H1 (cell line): ENCODE measurements around the gene DDIAS. TPM values are rescaled to one million over a fixed set of nuclear protein-coding genes. Genes with fewer than 3 reads are reported as not detected.

Source experiments
- CTCF ChIA-PET: fragments of 300-600 bp; sonication (Branson Sonifier 250); formaldehyde crosslinking; loops from one replicate; lab custom pipeline; 2021; ENCODE audit not compliant: partially characterized antibody; lab: Charles Lee
- POLR2A ChIA-PET: fragments of 300-600 bp; sonication (Branson Sonifier 250); formaldehyde crosslinking; loops from one replicate; lab custom pipeline; 2021; ENCODE audit warnings: inconsistent platforms; ENCODE audit not compliant: partially characterized antibody; lab: Charles Lee
- DNase-seq, 2 experiments: peaks; one replicate each; pipeline versions ENCODE4 v3.0.0 to v3.0.0-alpha.2; 2010 to 2022; ENCODE audit warnings: low spot score in 2 of 2, low read depth in 1 of 2, mixed read lengths in 1 of 2
- FAIRE-seq: peaks from 2 replicates; lab custom pipeline; 2011; peaks lifted over from hg19 to GRCh38; lab: Jason Lieb, UNC
- H2AFZ ChIP-seq: 2 replicates; pipeline ENCODE4 v1.8.1; 2012; ENCODE audit warnings: low read length, inconsistent platforms
- H2AK5ac ChIP-seq: 2 replicates; pipeline ENCODE4 v1.6.1; 2013; ENCODE audit warnings: low read depth, low read length
- H2BK120ac ChIP-seq: replicated peaks from 2 replicates; pipeline ENCODE3; 2013; ENCODE audit warnings: low read depth, low read length, inconsistent platforms
- H2BK12ac ChIP-seq: 2 replicates; pipeline ENCODE4 v1.6.1; 2013; ENCODE audit warnings: low read depth, low read length
- H2BK15ac ChIP-seq: 2 replicates; pipeline ENCODE4 v1.6.1; 2013; ENCODE audit warnings: low read length
- H2BK20ac ChIP-seq: 2 replicates; pipeline ENCODE4 v1.6.1; 2013; ENCODE audit warnings: low read length
- H2BK5ac ChIP-seq: 2 replicates; pipeline ENCODE4 v1.6.1; 2013; ENCODE audit warnings: low read depth, low read length
- H3K14ac ChIP-seq: 2 replicates; pipeline ENCODE4 v1.6.1; 2013; ENCODE audit warnings: inconsistent platforms; ENCODE audit not compliant: insufficient read length
- H3K18ac ChIP-seq: 2 replicates; pipeline ENCODE4 v1.6.1; 2013; ENCODE audit warnings: low read length; ENCODE audit errors: extremely low read depth
- H3K23ac ChIP-seq: 2 replicates; pipeline ENCODE4 v1.6.1; 2013; ENCODE audit warnings: inconsistent platforms; ENCODE audit not compliant: insufficient read length
- H3K23me2 ChIP-seq: 2 replicates; pipeline ENCODE4 v1.6.1; 2013; ENCODE audit warnings: low read depth, low read length
- H3K27ac ChIP-seq: 2 replicates; pipeline ENCODE4 v1.6.1; 2011; ENCODE audit warnings: low read depth, low read length, inconsistent platforms
- H3K27me3 ChIP-seq, 4 experiments: replicated peaks in 1 of 4; 1 replicate in 1 of 4; 2 replicates in 3 of 4; pipeline versions ENCODE4 v1.6.1 to v1.8.1; 2011 to 2013; ENCODE audit warnings: low read length in 3 of 4, mild to moderate bottlenecking in 3 of 4, inconsistent platforms in 2 of 4, mixed read lengths in 2 of 4, moderate library complexity in 1 of 4; ENCODE audit not compliant: control insufficient read depth in 3 of 4, insufficient read depth in 3 of 4; ENCODE audit errors: extremely low read depth in 1 of 4
- H3K36me3 ChIP-seq, 4 experiments: 2 replicates each; pipeline versions ENCODE4 v1.6.1 to v1.8.1; 2011 to 2013; ENCODE audit warnings: mild to moderate bottlenecking in 4 of 4, low read length in 3 of 4, moderate library complexity in 2 of 4, control low read depth in 1 of 4, inconsistent platforms in 1 of 4; ENCODE audit not compliant: insufficient read depth in 4 of 4, control insufficient read depth in 2 of 4
- H3K4ac ChIP-seq: replicated peaks from 2 replicates; pipeline ENCODE3; 2013; ENCODE audit warnings: low read length, low read depth, mixed read lengths, inconsistent platforms; ENCODE audit not compliant: insufficient read length
- H3K4me1 ChIP-seq, 4 experiments: replicated peaks in 1 of 4; 1 replicate in 1 of 4; 2 replicates in 3 of 4; pipeline versions ENCODE4 v1.6.1 to v1.8.1; 2011 to 2013; ENCODE audit warnings: low read length in 3 of 4, inconsistent platforms in 2 of 4, mixed read lengths in 1 of 4; ENCODE audit not compliant: insufficient read depth in 4 of 4, control insufficient read depth in 3 of 4
- H3K4me2 ChIP-seq, 2 experiments: 2 replicates each; pipeline versions ENCODE4 v1.6.1 to v1.8.1; 2011 to 2013; ENCODE audit warnings: low read depth in 2 of 2, low read length in 2 of 2, control low read depth in 1 of 2, inconsistent platforms in 1 of 2, mild to moderate bottlenecking in 1 of 2; ENCODE audit not compliant: insufficient read depth in 1 of 2
- H3K4me3 ChIP-seq, 4 experiments: fragments of 200-600, 300-600 bp in 1 of 4; sonication (generic), shearing (Covaris generic), sonication (Bioruptor Twin) in 1 of 4; 2 replicates each; pipeline versions ENCODE4 v1.5.1 to v1.8.1; 2011 to 2016; ENCODE audit warnings: low read length in 4 of 4, low read depth in 3 of 4, control low read depth in 2 of 4, inconsistent platforms in 2 of 4, mild to moderate bottlenecking in 2 of 4, mixed read lengths in 1 of 4, moderate library complexity in 1 of 4; ENCODE audit not compliant: insufficient read depth in 2 of 4; ENCODE audit errors: extremely low read depth in 1 of 4
- H3K56ac ChIP-seq: replicated peaks from 2 replicates; pipeline ENCODE3; 2013; ENCODE audit warnings: low read depth, mild to moderate bottlenecking, mixed read lengths, low read length, inconsistent platforms; ENCODE audit not compliant: insufficient read length
- H3K79me1 ChIP-seq: 2 replicates; pipeline ENCODE4 v1.6.1; 2013; ENCODE audit warnings: low read depth, low read length, control low read depth
- H3K79me2 ChIP-seq, 2 experiments: 2 replicates each; pipeline versions ENCODE4 v1.6.1 to v1.8.1; 2012 to 2013; ENCODE audit warnings: low read length in 2 of 2, mild to moderate bottlenecking in 2 of 2, inconsistent platforms in 1 of 2; ENCODE audit not compliant: insufficient read depth in 2 of 2, control insufficient read depth in 1 of 2
- H3K9ac ChIP-seq, 4 experiments: replicated peaks in 1 of 4; 1 replicate in 1 of 4; 2 replicates in 3 of 4; pipeline versions ENCODE4 v1.6.1 to v1.8.1; 2011 to 2013; ENCODE audit warnings: low read depth in 3 of 4, low read length in 3 of 4, control low read depth in 2 of 4, mild to moderate bottlenecking in 2 of 4, moderate library complexity in 2 of 4, inconsistent platforms in 1 of 4; ENCODE audit errors: extremely low read depth in 1 of 4
- H3K9me3 ChIP-seq, 2 experiments: 2 replicates each; pipeline versions ENCODE4 v1.6.1 to v1.8.1; 2012 to 2013; ENCODE audit warnings: mild to moderate bottlenecking in 2 of 2, moderate library complexity in 2 of 2, control low read depth in 1 of 2, inconsistent platforms in 1 of 2, low read depth in 1 of 2, low read length in 1 of 2, mixed read lengths in 1 of 2; ENCODE audit not compliant: insufficient read depth in 2 of 2
- H4K20me1 ChIP-seq, 2 experiments: replicated peaks in 1 of 2; 2 replicates each; pipeline versions ENCODE3 to v1.8.1; 2011 to 2013; ENCODE audit warnings: inconsistent platforms in 2 of 2, low read length in 2 of 2, mild to moderate bottlenecking in 1 of 2; ENCODE audit not compliant: insufficient read depth in 2 of 2, control insufficient read depth in 1 of 2
- H4K5ac ChIP-seq: 2 replicates; pipeline ENCODE4 v1.6.1; 2013; ENCODE audit warnings: low read length, low read depth, mixed read lengths, inconsistent platforms; ENCODE audit not compliant: insufficient read length
- H4K8ac ChIP-seq: 2 replicates; pipeline ENCODE4 v1.8.0; 2013; ENCODE audit warnings: mild to moderate bottlenecking, moderate library complexity, low read length, inconsistent platforms; ENCODE audit not compliant: insufficient read depth; ENCODE audit errors: extremely low read depth
- H4K91ac ChIP-seq: replicated peaks from 2 replicates; pipeline ENCODE3; 2013; ENCODE audit warnings: low read length, mixed read lengths, inconsistent platforms; ENCODE audit not compliant: insufficient read length
- BCL11A ChIP-seq, 2 experiments: IDR thresholded peaks; one replicate each; pipeline ENCODE4 v1.6.1; 2011; ENCODE audit warnings: low read depth in 2 of 2, low read length in 2 of 2, mild to moderate bottlenecking in 2 of 2
- HDAC6 ChIP-seq: IDR thresholded peaks from one replicate; pipeline ENCODE4 v1.7.1; 2012; ENCODE audit warnings: low read depth, mild to moderate bottlenecking, inconsistent platforms, low read length, moderate library complexity
- NANOG ChIP-seq: IDR thresholded peaks from 2 replicates; pipeline ENCODE4 v1.6.1; 2011; ENCODE audit warnings: low read length, low read depth, mild to moderate bottlenecking, inconsistent platforms; ENCODE audit not compliant: insufficient read depth, poor library complexity, severe bottlenecking
- RBBP5 ChIP-seq: IDR thresholded peaks from 2 replicates; pipeline ENCODE4 v1.7.1; 2012; ENCODE audit warnings: low read depth, mild to moderate bottlenecking, inconsistent platforms, low read length, moderate library complexity, borderline replicate concordance
- SAP30 ChIP-seq: fragments of 300-600 bp; sonication (generic); IDR thresholded peaks from 2 replicates; pipeline ENCODE4 v1.7.1; 2012; ENCODE audit warnings: low read length, moderate library complexity, mild to moderate bottlenecking, inconsistent platforms; ENCODE audit not compliant: insufficient read depth, insufficient replicate concordance
- WGBS, 2 experiments: shearing (Covaris generic) in 1 of 2; methylation state at CpG; one replicate each; pipeline versions ENCODE4 v1.1.6 to v1.1.7; 2013 to 2015; ENCODE audit warnings: low lambda C conversion rate in 2 of 2, mixed read lengths in 2 of 2, inconsistent platforms in 1 of 2, low coverage in 1 of 2, missing lambda C conversion rate in 1 of 2; ENCODE audit not compliant: insufficient replicate concordance in 2 of 2, insufficient coverage in 1 of 2, insufficient read length in 1 of 2; ENCODE audit errors: extremely low coverage in 1 of 2, missing lambda C conversion rate in 1 of 2; 5-methylcytosine and 5-hydroxymethylcytosine counted together
- polyA plus RNA-seq, 7 experiments: library from polyadenylated mRNA; depleted of rRNA in 3 of 7; stranded (reverse) in 5 of 7; unstranded in 2 of 7; fragments of >200 nt in 5 of 7; fragments of 200-250 nt in 2 of 7; gene quantifications; 1 replicate in 5 of 7; 2 replicates in 1 of 7; 4 replicates in 1 of 7; pipeline versions ENCODE4 v1.2.1 to v1.2.3, GENCODE V29; 2011 to 2013; ENCODE audit warnings: missing spikeins in 2 of 7, mixed read lengths in 2 of 7
- total RNA-seq: library from RNA; stranded (reverse); fragmentation: NEBNext Ultra II Directional; extraction: Animal tissue kit (Norgen Biotek cat#: 25700); gene quantifications from 2 replicates; pipeline ENCODE4 v1.2.1, GENCODE V29; 2021

Gene DDIAS
- total and polyA plus RNA-seq, 2 of the 8 experiments (the other 6 are each of a cell fraction or from before 2014, with no cell fraction given): 11.6 to 25.7 TPM

DNA sequence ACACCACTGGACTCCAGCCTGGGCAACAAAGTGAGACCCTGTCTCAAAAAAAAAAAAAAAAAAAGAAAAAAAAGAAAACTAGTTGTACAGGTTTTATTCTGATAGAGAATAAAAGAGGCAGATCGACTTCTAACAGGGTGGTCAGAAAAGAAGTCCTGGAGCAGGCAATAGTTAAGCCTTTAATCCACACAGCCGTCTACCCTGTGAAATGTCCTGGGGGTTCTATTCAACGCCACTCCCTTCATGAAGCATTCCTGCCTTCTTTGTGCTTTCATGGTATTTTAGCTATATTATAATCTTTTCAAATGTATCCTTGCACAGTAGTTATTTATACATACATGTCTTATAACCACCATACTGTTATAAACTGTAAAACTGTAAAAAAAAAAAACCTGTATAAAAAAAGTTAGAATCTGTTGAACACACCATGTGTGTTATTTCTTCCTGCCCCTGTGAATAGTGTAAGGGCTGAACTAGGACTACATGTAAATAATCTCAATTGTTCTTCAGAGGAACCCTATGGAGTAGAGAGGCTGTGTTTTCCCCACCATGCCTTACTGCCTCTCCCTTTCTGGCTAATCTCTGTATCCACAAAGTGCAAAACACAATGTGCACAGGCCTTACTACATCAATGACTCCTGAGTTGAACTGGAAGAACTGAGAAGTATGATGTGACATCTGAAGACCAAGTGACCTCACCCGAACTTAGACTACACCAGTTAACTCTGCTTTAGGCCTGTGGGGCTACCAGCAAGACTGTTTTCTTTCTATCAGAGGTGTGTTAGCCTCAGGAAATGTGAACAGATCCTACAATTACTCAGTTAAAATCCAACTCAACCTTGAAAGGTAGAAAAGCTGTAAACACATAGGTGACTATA is 26.7 kb upstream of the DDIAS start:
- H2BK20ac ChIP-seq: no peak overlapping the region
- H4K8ac ChIP-seq: no peak overlapping the region
- H3K9ac ChIP-seq: no peak overlapping the region
- no peak overlapping the region for H3K4me3 ChIP-seq
- no peaks in the 10 kb centered on the region for H4K20me1 ChIP-seq
- H3K79me1 ChIP-seq: no peaks in the 10 kb centered on the region; the same call in 1 of the 2 replicates
- no peak overlapping the region for H3K4me2 ChIP-seq
- H2BK120ac ChIP-seq: no peak overlapping the region
- H2BK5ac ChIP-seq: no peak overlapping the region
- no peak overlapping the region for H2AK5ac ChIP-seq
- H3K14ac ChIP-seq: no peak overlapping the region
- H4K91ac ChIP-seq: no peak overlapping the region
- H3K9me3 ChIP-seq: peaks cover 4 to 13% of the 10 kb centered on the region in 2 experiments; a peak in 2 of 4 replicates
- H3K36me3 ChIP-seq: no peaks in the 10 kb centered on the region
- FAIRE-seq (no peak), DNase-seq (no peak)
- 88% methylated on average over 4 of the region's 4 CpGs; no CpG with 5 or more reads in 1 of the 2 experiments for WGBS, 2 experiments
- H3K4me1 ChIP-seq: peaks cover 2 to 5% (median 3%) of the 10 kb centered on the region in 4 experiments; a peak in 3 of 7 replicates
- H2BK12ac ChIP-seq: no peak overlapping the region
- ChIA-PET CTCF (interaction anchor here (1.5 kb wide), 1 partner anchor 10 kb away, joined by 5 read pairs; no protein-coding TSS in a partner anchor), POLR2A (interaction anchor here (1.2 kb wide), 1 partner anchor 25 kb away, joined by 3 read pairs; the partner anchor contains the start of gene PRCP)
- no peak overlapping the region for H3K4ac ChIP-seq
- H4K5ac ChIP-seq: no peak overlapping the region
- H3K79me2 ChIP-seq: no peaks in the 10 kb centered on the region
- H2AFZ ChIP-seq: no peak overlapping the region
- no peaks in the 10 kb centered on the region for H3K23me2 ChIP-seq
- H3K27ac ChIP-seq: no peak overlapping the region; the same call in 1 of the 2 replicates
- no peak overlapping the region for H3K23ac ChIP-seq
- no peaks in the 10 kb centered on the region for H3K27me3 ChIP-seq
- no peak overlapping the region for H3K56ac ChIP-seq
- no peak overlapping the region for H3K18ac ChIP-seq
- no peak overlapping the region for H2BK15ac ChIP-seq
- TF ChIP-seq SAP30 (no peak), BCL11A (IDR thresholded peaks at IDR 0.05; ENCODE audit: low read depth in 2 of 2, low read length in 2 of 2) (no peak), RBBP5 (no peak), HDAC6 (no peak), NANOG (no peak)
